HepG2 (cell line): ENCODE data around the gene NEU4. TPM values are rescaled to one million over a fixed set of nuclear protein-coding genes. Genes with fewer than 3 reads are reported as not detected.
A peak's percentile ranks its signal among the peaks of the same experiment; 100 is the strongest.

Source experiments
- ASH2L ChIP-seq: fragments of 300-600, 200-600 bp; sonication (generic); IDR thresholded peaks from 2 replicates; pipeline ENCODE4 v1.7.0; 2017; ENCODE audit warnings: low read depth, mild to moderate bottlenecking, moderate library complexity, mixed read lengths, low read length; ENCODE audit not compliant: insufficient read length
- GLI4 ChIP-seq: sonication (generic); formaldehyde crosslinking; IDR thresholded peaks from 2 replicates; pipeline ENCODE4 v1.5.1; 2020; ENCODE audit warnings: missing genetic modification reagents, mild to moderate bottlenecking, moderate library complexity, borderline replicate concordance
- HOXA5 ChIP-seq: sonication (generic); formaldehyde crosslinking; IDR thresholded peaks from 2 replicates; pipeline ENCODE4 v1.4.0; 2020; ENCODE audit warnings: missing genetic modification reagents
- NFIC ChIP-seq: IDR thresholded peaks from 2 replicates; pipeline ENCODE4 v1.6.1; 2012; ENCODE audit warnings: mild to moderate bottlenecking, low read length, inconsistent platforms
- POLR2G ChIP-seq: fragments of 200-400 bp; formaldehyde crosslinking; IDR thresholded peaks from 2 replicates; pipeline ENCODE4 v1.6.1; 2018; ENCODE audit warnings: mild to moderate bottlenecking, low read depth, low read length, moderate library complexity
- RFXAP ChIP-seq: sonication (generic); formaldehyde crosslinking; IDR thresholded peaks from 2 replicates; pipeline ENCODE4 v1.4.0; 2020; ENCODE audit warnings: missing genetic modification reagents, borderline replicate concordance
- UBTF ChIP-seq: sonication (generic); formaldehyde crosslinking; IDR thresholded peaks from 2 replicates; pipeline ENCODE4 v1.4.0; 2020; ENCODE audit warnings: mild to moderate bottlenecking, missing genetic modification reagents
- ZBTB26 ChIP-seq: IDR thresholded peaks from 2 replicates; pipeline ENCODE4 v1.6.1; 2016; ENCODE audit warnings: missing compliant biosample characterization, missing genetic modification reagents, borderline replicate concordance
- ZFP90 ChIP-seq: sonication (generic); formaldehyde crosslinking; IDR thresholded peaks from 2 replicates; pipeline ENCODE4 v1.8.0; 2022; ENCODE audit warnings: missing genetic modification reagents, mild to moderate bottlenecking, inconsistent platforms, borderline replicate concordance
- ZNF432 ChIP-seq: sonication (generic); formaldehyde crosslinking; IDR thresholded peaks from 2 replicates; pipeline ENCODE4 v1.5.0; 2020; ENCODE audit warnings: missing genetic modification reagents, mild to moderate bottlenecking, borderline replicate concordance
- ZNF460 ChIP-seq: sonication (generic); formaldehyde crosslinking; IDR thresholded peaks from 2 replicates; pipeline ENCODE4 v1.5.1; 2020; ENCODE audit warnings: missing genetic modification reagents, mild to moderate bottlenecking, borderline replicate concordance
- ZNF766 ChIP-seq: sonication (generic); formaldehyde crosslinking; IDR thresholded peaks from 2 replicates; pipeline ENCODE4 v1.5.0; 2020; ENCODE audit warnings: missing genetic modification reagents, borderline replicate concordance
- ZSCAN31 ChIP-seq: sonication (generic); formaldehyde crosslinking; IDR thresholded peaks from 2 replicates; pipeline ENCODE4 v1.5.0; 2020; ENCODE audit warnings: low read depth, mild to moderate bottlenecking, missing genetic modification reagents
- polyA plus RNA-seq, 8 experiments: library from polyadenylated mRNA; depleted of rRNA in 3 of 8; stranded (reverse) in 7 of 8; unstranded in 1 of 8; fragments of >200 nt; fragmentation: Illumina TruSeq in 4 of 8; extraction: Trizol in 4 of 8; gene quantifications; 2 replicates each; pipeline versions ENCODE4 v1.2.1 to v1.2.3, GENCODE V29; 2011 to 2016; ENCODE audit warnings: low read depth in 4 of 8, missing spikeins in 1 of 8, mixed read lengths in 1 of 8; ENCODE audit not compliant: insufficient read depth in 1 of 8
- total RNA-seq, 5 experiments: library from RNA; depleted of rRNA; stranded (reverse); fragments of >200 nt; fragmentation: Illumina TruSeq; extraction: Trizol; gene quantifications; 2 replicates each; pipeline ENCODE4 v1.2.3, GENCODE V29; 2016; ENCODE audit warnings: low read depth in 1 of 5
- TF ChIP-seq, protein P1 (sequence below): sonication (generic); formaldehyde crosslinking; IDR thresholded peaks from 2 replicates; pipeline ENCODE4 v1.4.0; 2020; ENCODE audit warnings: mild to moderate bottlenecking, missing genetic modification reagents
- TF ChIP-seq, protein P2 (sequence below): sonication (generic); formaldehyde crosslinking; IDR thresholded peaks from 2 replicates; pipeline ENCODE4 v1.4.0; 2020; ENCODE audit warnings: mild to moderate bottlenecking, missing genetic modification reagents
- TF ChIP-seq, protein P3 (sequence below): IDR thresholded peaks from 2 replicates; pipeline ENCODE4 v1.6.1; 2016
- TF ChIP-seq, protein P4 (sequence below): sonication (generic); formaldehyde crosslinking; IDR thresholded peaks from 2 replicates; pipeline ENCODE4 v1.4.0; 2020; ENCODE audit warnings: missing genetic modification reagents
- TF ChIP-seq, protein P5 (sequence below): sonication (generic); formaldehyde crosslinking; IDR thresholded peaks from 2 replicates; pipeline ENCODE4 v1.4.0; 2020; ENCODE audit warnings: missing genetic modification reagents, low read depth, mild to moderate bottlenecking, borderline replicate concordance

The NEU4 gene
- total and polyA plus RNA-seq, 2 of the 13 experiments (the other 11 are each of a cell fraction or from before 2014, with no cell fraction given): 53.5 to 107 TPM

GRCh38 chr2:241808721-241809382 lies at the start of gene NEU4 (continued):
- TF ChIP-seq UBTF (CRISPR knock-in tag) (peak; percentile 98), POLR2G (peak; percentile 98), ZNF432 (no peak), GLI4 (peak; percentile 60; the same call in 1 of the 2 replicates), ZBTB26 (peak; percentile 19; the same call in 1 of the 2 replicates), ASH2L (peak; percentile 96), HOXA5 (peak; percentile 98), ZSCAN31 (peak; percentile 97), RFXAP (peak; percentile 82), ZFP90 (CRISPR knock-in tag) (peak; percentile 98), NFIC (no peak), ZNF460 (CRISPR knock-in tag) (peak; percentile 40; the same call in 1 of the 2 replicates), ZNF766 (peak; percentile 98)
- TF ChIP-seq, protein P1, sequence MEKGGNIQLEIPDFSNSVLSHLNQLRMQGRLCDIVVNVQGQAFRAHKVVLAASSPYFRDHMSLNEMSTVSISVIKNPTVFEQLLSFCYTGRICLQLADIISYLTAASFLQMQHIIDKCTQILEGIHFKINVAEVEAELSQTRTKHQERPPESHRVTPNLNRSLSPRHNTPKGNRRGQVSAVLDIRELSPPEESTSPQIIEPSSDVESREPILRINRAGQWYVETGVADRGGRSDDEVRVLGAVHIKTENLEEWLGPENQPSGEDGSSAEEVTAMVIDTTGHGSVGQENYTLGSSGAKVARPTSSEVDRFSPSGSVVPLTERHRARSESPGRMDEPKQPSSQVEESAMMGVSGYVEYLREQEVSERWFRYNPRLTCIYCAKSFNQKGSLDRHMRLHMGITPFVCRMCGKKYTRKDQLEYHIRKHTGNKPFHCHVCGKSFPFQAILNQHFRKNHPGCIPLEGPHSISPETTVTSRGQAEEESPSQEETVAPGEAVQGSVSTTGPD (CRISPR knock-in tag): no peak
- TF ChIP-seq, protein P2, sequence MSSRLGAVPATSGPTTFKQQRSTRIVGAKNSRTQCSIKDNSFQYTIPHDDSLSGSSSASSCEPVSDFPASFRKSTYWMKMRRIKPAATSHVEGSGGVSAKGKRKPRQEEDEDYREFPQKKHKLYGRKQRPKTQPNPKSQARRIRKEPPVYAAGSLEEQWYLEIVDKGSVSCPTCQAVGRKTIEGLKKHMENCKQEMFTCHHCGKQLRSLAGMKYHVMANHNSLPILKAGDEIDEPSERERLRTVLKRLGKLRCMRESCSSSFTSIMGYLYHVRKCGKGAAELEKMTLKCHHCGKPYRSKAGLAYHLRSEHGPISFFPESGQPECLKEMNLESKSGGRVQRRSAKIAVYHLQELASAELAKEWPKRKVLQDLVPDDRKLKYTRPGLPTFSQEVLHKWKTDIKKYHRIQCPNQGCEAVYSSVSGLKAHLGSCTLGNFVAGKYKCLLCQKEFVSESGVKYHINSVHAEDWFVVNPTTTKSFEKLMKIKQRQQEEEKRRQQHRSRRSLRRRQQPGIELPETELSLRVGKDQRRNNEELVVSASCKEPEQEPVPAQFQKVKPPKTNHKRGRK (CRISPR knock-in tag): no peak
- TF ChIP-seq, protein P3, sequence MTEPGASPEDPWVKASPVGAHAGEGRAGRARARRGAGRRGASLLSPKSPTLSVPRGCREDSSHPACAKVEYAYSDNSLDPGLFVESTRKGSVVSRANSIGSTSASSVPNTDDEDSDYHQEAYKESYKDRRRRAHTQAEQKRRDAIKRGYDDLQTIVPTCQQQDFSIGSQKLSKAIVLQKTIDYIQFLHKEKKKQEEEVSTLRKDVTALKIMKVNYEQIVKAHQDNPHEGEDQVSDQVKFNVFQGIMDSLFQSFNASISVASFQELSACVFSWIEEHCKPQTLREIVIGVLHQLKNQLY (CRISPR knock-in tag): peak; percentile 50; the same call in 1 of the 2 replicates
- TF ChIP-seq, protein P4, sequence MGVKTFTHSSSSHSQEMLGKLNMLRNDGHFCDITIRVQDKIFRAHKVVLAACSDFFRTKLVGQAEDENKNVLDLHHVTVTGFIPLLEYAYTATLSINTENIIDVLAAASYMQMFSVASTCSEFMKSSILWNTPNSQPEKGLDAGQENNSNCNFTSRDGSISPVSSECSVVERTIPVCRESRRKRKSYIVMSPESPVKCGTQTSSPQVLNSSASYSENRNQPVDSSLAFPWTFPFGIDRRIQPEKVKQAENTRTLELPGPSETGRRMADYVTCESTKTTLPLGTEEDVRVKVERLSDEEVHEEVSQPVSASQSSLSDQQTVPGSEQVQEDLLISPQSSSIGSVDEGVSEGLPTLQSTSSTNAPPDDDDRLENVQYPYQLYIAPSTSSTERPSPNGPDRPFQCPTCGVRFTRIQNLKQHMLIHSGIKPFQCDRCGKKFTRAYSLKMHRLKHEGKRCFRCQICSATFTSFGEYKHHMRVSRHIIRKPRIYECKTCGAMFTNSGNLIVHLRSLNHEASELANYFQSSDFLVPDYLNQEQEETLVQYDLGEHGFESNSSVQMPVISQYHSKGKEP: peak; percentile 71; the same call in 1 of the 2 replicates
- TF ChIP-seq, protein P5, sequence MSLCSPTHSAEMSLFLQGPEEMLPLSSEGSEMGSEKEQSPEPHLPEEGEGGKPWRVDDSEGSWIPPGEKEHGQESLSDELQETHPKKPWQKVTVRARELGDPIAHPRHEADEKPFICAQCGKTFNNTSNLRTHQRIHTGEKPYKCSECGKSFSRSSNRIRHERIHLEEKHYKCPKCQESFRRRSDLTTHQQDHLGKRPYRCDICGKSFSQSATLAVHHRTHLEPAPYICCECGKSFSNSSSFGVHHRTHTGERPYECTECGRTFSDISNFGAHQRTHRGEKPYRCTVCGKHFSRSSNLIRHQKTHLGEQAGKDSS (CRISPR knock-in tag): peak; percentile 93; the same call in 1 of the 2 replicates
